IMR-90 (cell line): ENCODE results near the gene KCNK7.

Source experiments
- CTCF ChIP-seq: conservative IDR thresholded peaks from 2 replicates; pipeline ENCODE4 v1.5.1; 2012; ENCODE audit warnings: mild to moderate bottlenecking, low read depth, low read length, improper control_type of control experiment
- ELK1 ChIP-seq: fragments of 150-350 bp; IDR thresholded peaks from 2 replicates; pipeline ENCODE4 v1.6.1; 2016; ENCODE audit warnings: low read depth, mild to moderate bottlenecking, low read length, moderate library complexity, borderline replicate concordance
- POLR2A ChIP-seq: IDR thresholded peaks from 2 replicates; pipeline ENCODE4 v1.6.1; 2012; ENCODE audit warnings: mild to moderate bottlenecking, low read depth, low read length
- RFX5 ChIP-seq: IDR thresholded peaks from 2 replicates; pipeline ENCODE4 v1.8.0; 2012; ENCODE audit warnings: low read depth, mild to moderate bottlenecking, low read length, moderate library complexity

GRCh38 chr11:65624931-65625627, 29.5 kb upstream of the KCNK7 start:
- TF ChIP-seq CTCF, result no peak
- TF ChIP-seq POLR2A, result no peak
- TF ChIP-seq RFX5, result no peak
- no peak for TF ChIP-seq ELK1
